ENCODE results near the gene STARD3.

Gene STARD3

DNA sequence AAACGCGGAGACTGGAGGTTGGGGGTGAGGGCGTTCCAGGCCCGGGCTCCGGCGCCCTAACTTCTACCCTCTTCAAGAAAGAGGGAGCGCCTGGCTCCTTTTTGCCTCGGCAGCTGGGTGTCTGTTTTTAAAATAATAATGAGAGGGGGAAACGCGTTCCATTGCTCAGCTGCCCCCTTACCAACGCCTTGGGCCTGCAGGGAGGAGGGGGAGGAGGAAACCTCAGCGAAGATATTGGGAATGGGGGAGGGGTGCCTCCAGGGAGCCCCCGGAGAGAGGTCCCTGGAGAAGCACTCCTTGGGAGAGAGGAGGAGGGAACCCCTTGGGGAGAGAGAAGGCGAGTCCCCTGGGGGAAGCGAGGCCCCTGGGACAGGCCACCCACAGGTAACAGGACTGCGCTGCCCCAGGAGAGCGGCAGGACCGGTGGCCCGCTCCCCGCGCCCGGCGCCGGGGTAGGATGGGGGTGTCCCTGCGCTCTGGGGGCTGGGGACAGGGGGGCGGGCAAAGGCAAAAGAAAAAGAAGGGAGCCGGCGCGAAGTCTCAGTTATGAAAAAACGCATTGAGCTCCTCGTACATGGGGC, 31.9 kb upstream of the STARD3 start:
- no peak for DNase-seq

DNA sequence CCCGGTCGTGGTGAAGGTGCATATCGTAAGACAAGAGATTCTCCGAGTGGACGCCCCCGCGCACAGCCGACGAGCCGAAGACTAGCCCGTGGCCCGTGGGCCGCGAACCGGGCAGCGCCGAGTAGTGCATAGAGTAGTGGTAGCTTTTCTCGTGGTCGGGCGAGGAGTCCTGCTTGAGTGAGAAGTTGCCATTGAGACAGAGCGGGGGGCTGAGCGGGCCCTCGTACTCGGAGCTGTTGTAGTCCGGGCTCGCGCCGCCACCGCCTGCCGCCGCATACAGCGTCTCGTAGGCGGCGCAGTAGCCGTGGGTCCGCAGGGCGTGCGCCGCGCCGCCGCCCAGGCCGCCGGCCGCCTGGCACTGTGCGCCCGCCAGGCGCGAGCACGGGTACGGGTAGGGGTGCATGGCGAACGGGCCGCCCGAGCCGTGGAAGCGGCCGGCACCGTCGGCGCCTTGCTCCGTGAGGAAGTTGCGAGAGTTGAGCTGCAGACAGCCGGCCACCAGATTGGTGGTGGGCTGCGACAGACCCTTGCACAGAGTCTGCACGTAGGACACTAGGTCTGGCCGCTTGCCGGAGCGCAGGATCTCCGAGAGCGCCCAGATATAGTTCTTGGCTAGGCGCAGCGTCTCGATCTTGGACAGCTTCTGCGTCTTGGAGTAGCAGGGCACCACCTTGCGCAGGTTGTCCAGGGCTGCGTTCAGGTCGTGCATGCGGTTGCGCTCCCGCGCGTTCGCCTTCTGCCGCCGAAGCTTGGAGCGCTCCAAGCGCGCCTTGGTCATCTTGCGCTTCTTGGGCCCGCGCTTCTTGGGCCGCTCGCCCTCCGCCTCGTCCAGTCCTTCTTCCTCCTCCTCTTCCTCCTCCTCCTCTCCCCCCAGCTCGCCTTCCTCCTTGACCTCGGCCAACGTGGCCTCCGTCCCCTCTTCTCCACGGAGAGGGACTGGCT, 31.2 kb upstream of the STARD3 start:
- DNase-seq, result no peak

DNA sequence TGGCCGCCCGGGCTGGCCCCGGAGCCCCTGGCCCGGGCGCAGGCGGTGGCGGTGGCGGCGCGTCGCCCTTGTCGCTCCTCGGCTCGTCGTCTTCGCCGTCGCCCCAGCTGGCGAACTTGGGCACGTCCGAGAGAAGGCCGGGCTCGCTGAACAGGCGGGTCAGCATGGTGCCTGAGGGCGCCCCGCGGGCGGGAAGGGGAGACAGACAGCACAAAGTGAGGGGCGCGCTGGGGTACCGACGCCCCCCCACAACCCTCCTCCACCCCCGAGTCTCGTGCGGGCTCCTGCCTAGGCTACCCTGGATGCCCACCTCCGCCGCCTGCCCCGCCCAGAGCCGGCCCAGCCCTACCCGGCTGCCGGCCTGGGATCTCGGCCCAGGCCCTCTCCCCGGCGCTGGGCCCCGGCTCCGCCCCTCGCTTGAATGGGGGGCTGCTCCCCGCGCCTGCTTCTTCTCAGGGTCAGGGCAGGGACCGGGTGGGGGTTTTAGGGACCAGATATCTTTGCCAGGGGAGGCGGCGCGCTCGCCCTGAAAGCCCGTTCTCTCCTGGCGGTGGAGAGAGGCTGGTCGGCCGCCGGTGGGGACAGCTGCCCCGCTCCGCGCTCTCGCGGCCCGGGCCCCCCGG, 30.4 kb upstream of the STARD3 start:
- no peak for DNase-seq

GRCh38 chr17:39607057-39607850, 29.7 kb upstream of the STARD3 start:
- DNase-seq, result no peak

- DNase-seq, result no peak
Measured at GRCh38 chr17:39607851-39608130, 29.2 kb upstream of the STARD3 start, which contains the start of gene NEUROD2. Gene NEUROD2 (minus strand): TSS chr17:39607920. CDS start chr17:39606599, 1,321 bp downstream.

DNA sequence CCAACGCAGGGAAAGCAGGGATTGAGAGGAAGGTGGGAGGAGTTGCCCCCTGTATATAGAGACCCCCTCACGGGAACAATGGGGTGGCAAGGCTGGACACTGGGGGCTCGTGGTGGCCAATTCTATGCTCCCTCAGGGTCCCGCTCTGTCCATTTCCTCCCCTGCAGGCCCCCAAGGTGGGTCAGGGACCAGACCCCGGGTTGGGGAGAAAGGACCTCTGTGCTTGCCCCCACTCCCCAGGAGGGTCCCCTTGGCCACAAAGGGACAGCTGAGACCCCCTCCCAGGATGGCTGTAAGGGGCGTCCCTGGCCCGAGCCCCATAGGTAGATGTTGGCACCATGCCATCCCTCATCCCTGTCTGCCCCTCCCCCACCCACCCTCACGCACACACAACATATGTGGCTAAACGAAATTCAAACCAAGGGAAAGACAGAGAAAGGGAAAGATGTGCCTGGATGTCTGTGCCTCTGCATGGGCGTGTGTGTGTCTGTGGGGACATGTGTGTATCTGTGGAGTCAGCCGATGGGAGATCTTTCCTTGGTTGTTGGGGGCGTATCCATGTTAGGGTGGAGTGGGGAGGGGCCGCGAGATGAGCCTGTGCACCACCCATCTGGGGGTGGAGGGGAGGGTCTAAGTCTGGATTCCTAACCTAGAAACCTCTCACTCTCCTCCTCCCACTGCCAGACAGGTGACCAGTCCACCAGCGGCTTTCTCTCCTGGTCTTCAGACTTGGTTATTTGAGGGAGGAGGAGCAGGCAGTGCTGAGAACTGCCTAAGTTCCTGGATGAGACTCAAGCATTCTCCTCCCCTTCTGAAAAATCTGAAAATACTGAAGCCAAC, 28.6 kb upstream of the STARD3 start:
- no peak for DNase-seq

GRCh38 chr17:39609416-39610025, 27.4 kb upstream of the STARD3 start:
- no peak for DNase-seq

DNA sequence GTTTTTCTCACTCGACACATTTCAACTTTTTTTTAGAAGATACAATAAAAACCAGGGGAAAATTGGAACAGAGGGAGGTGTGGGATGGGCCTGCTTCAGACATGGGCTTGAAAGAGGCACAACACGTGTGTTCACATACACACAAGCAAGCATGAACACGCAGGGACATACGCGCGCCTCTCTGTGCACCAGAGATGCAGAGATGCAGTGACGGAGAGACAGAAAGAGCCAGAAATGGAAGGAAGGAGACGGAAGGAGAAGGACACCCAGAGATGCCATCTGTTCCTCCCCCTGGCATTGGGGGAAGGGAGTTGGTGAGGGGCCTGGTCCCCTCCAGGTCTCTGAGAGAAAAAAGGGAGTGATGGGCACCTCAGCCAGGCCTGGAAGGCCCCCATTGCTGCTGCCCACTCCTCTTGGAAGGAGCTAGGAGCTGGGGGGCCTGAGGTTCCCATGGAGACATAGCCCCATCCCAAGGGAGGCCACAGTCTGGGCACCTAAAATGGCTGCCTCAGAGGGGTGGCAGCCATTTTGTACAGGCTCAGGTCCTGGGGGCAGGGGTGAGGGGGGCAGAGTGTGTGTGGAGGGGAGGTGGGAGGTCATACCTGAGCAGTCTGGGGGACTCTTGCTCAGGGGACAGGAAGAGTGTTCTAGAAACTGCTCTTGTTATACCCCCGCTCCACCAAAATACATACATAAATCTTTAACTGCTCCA, 25.4 kb upstream of the STARD3 start:
- no peak for DNase-seq

- DNase-seq, result no peak
Measured at GRCh38 chr17:39612291-39612894, 24.6 kb upstream of the STARD3 start.

GRCh38 chr17:39612935-39613464, 23.9 kb upstream of the STARD3 start:
- DNase-seq, result no peak

DNA sequence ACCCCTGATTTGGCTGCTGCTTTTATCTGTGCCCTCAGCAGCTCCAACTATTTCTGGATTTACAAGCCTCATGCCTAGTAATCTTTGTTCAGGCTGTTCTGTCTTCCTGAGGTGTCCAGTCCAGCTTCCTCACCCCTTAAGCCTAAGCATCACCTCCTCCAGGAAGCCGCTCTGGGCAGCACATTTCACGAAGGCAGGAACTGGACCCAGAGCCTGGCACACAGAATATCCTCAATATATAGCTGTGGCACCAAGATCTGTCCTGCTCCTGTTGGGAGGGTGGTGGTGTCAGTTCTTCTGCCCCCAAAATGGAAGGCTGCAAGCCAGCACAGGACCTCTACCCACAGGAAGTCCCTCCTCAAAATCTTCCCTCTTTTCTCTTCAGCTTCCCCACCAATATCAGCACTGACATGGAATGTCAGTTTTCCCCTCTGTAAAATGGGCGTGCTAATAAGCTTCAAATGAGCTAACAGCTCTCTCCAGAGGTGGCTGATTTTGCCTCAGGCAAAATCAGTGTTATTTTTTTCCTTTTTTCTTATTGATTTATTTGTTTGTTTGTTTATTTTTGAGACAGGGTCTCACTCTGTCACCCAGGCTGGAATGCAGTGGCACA, 22.3 kb upstream of the STARD3 start:
- no peak for DNase-seq

DNA sequence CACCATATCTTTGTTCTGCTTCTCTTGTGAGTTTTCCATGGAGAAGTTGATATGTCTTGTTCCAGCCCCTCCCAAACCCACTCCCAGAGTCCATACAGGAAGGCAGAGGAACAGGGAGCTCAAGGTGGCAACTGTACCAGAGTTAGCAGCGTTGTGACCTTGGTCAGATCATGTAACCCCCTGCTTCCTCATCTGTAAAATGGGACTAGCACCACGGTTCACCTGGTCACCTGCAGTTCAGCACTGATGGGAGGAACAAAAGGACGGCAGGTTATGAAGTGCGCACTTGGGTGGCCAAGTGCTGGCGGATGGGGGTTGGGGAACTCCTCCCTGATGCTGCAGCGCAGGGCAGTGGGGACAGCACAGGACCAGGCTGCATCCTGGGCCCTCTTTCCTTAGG, 21.5 kb upstream of the STARD3 start:
- no peak for DNase-seq

DNA sequence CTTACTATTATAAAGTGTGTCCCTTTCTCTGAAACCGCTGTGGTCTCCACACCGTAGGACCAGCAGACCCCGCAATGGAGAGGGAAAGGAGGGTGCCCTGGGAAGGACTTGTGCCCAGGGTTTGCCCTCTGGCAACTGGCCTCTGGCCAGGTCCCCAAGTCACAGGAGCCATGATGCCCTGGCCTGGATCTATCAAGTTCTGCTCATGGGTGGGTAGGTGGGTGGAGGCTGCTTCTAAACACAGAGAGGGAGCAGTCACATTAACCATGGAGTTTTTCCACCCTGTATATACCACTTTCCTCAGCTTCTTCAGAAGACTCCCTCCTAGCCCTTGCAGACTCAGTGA, 19.9 kb upstream of the STARD3 start:
- no peak for DNase-seq

GRCh38 chr17:39617446-39618245, 19.3 kb upstream of the STARD3 start:
- peak; percentile 56 for DNase-seq

- DNase-seq, result no peak
Measured at GRCh38 chr17:39618246-39618913, 18.6 kb upstream of the STARD3 start.

DNA sequence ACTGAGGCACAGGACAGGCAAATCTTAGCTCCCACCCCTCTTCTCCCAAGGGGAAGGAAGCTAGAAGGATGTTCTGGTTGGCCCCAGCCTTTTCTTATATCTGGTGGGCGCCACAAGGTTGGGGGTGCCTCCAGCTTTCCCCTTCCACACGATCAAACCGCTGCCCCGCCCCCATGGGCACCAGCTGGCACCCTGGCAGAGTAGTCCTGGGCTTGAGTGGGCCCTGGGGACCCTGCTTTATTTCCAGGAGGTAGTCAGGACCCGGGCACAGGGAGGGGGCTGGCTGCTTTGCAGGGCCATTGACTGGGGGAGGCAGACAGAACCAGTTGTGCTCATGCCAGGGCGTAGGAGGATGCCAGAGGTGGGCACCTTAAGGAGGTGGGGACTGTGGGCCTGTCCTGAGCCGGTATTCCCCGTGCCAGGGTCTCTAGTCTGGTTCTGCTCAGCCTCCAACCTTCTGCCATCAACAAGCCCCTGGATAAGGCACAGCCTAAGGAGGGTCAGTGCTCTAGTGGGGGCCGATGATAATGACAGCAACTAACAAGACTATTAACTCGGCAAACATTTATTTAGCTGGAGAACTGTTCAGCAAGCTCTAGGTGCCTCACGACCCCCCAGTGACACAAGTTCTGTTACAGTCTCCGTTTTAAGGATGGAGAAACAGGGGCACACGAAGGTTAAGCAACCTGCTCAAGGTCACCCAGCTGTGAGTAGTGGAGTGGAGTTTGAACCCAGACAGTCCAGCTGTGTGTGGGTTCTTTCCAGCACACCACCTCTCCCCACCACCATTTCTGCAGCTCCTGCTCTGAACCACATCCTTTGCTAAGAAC, 17.8 kb upstream of the STARD3 start:
- no peak for DNase-seq

- DNase-seq, result no peak
Measured at GRCh38 chr17:39619786-39620101, 17.2 kb upstream of the STARD3 start.
